ENCODE measurements around the gene HSPB1. TPM values are rescaled to one million over a fixed set of nuclear protein-coding genes. Genes with fewer than 3 reads are reported as not detected.

HSPB1 gene
- total RNA-seq, 1 experiment from 2014 or later, result 202 TPM

GRCh38 chr7:76302347-76303201 lies at the start of gene HSPB1 (continued):
- TF ChIP-seq, protein P1, sequence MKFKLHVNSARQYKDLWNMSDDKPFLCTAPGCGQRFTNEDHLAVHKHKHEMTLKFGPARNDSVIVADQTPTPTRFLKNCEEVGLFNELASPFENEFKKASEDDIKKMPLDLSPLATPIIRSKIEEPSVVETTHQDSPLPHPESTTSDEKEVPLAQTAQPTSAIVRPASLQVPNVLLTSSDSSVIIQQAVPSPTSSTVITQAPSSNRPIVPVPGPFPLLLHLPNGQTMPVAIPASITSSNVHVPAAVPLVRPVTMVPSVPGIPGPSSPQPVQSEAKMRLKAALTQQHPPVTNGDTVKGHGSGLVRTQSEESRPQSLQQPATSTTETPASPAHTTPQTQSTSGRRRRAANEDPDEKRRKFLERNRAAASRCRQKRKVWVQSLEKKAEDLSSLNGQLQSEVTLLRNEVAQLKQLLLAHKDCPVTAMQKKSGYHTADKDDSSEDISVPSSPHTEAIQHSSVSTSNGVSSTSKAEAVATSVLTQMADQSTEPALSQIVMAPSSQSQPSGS (CRISPR knock-in tag; IDR thresholded peaks at IDR 0.05; ENCODE audit: borderline replicate concordance, low read depth), result no peak
- no peak for TF ChIP-seq NFYB (CRISPR knock-in tag; conservative IDR thresholded peaks at IDR 0.05; ENCODE audit: low read depth)
- TF ChIP-seq NFE2L1 (CRISPR knock-in tag; IDR thresholded peaks at IDR 0.05), result peak; percentile 23; the same call in 1 of the 2 replicates
- no peak for TF ChIP-seq ELF4 (CRISPR knock-in tag; IDR thresholded peaks at IDR 0.05; ENCODE audit: low read depth)
- TF ChIP-seq NR3C1 (CRISPR knock-in tag; conservative IDR thresholded peaks at IDR 0.05; ENCODE audit: low read depth), result no peak
- TF ChIP-seq TEAD1 (CRISPR knock-in tag; IDR thresholded peaks at IDR 0.05), result peak; percentile 98
- TF ChIP-seq, protein P2, sequence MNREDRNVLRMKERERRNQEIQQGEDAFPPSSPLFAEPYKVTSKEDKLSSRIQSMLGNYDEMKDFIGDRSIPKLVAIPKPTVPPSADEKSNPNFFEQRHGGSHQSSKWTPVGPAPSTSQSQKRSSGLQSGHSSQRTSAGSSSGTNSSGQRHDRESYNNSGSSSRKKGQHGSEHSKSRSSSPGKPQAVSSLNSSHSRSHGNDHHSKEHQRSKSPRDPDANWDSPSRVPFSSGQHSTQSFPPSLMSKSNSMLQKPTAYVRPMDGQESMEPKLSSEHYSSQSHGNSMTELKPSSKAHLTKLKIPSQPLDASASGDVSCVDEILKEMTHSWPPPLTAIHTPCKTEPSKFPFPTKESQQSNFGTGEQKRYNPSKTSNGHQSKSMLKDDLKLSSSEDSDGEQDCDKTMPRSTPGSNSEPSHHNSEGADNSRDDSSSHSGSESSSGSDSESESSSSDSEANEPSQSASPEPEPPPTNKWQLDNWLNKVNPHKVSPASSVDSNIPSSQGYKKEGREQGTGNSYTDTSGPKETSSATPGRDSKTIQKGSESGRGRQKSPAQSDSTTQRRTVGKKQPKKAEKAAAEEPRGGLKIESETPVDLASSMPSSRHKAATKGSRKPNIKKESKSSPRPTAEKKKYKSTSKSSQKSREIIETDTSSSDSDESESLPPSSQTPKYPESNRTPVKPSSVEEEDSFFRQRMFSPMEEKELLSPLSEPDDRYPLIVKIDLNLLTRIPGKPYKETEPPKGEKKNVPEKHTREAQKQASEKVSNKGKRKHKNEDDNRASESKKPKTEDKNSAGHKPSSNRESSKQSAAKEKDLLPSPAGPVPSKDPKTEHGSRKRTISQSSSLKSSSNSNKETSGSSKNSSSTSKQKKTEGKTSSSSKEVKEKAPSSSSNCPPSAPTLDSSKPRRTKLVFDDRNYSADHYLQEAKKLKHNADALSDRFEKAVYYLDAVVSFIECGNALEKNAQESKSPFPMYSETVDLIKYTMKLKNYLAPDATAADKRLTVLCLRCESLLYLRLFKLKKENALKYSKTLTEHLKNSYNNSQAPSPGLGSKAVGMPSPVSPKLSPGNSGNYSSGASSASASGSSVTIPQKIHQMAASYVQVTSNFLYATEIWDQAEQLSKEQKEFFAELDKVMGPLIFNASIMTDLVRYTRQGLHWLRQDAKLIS (CRISPR knock-in tag; IDR thresholded peaks at IDR 0.05; ENCODE audit: borderline replicate concordance), result no peak
- TF ChIP-seq, protein P3, sequence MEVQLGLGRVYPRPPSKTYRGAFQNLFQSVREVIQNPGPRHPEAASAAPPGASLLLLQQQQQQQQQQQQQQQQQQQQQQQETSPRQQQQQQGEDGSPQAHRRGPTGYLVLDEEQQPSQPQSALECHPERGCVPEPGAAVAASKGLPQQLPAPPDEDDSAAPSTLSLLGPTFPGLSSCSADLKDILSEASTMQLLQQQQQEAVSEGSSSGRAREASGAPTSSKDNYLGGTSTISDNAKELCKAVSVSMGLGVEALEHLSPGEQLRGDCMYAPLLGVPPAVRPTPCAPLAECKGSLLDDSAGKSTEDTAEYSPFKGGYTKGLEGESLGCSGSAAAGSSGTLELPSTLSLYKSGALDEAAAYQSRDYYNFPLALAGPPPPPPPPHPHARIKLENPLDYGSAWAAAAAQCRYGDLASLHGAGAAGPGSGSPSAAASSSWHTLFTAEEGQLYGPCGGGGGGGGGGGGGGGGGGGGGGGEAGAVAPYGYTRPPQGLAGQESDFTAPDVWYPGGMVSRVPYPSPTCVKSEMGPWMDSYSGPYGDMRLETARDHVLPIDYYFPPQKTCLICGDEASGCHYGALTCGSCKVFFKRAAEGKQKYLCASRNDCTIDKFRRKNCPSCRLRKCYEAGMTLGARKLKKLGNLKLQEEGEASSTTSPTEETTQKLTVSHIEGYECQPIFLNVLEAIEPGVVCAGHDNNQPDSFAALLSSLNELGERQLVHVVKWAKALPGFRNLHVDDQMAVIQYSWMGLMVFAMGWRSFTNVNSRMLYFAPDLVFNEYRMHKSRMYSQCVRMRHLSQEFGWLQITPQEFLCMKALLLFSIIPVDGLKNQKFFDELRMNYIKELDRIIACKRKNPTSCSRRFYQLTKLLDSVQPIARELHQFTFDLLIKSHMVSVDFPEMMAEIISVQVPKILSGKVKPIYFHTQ (CRISPR knock-in tag; IDR thresholded peaks at IDR 0.05), result no peak
- TF ChIP-seq CTCF (IDR thresholded peaks at IDR 0.05), result no peak
- no peak; the same call in 1 of the 2 replicates for TF ChIP-seq TEAD4 (CRISPR knock-in tag; IDR thresholded peaks at IDR 0.05)
- TF ChIP-seq GTF2I (CRISPR knock-in tag; conservative IDR thresholded peaks at IDR 0.05), result no peak
- no peak for TF ChIP-seq CDX4 (CRISPR knock-in tag; IDR thresholded peaks at IDR 0.05; ENCODE audit: borderline replicate concordance)
- peak; percentile 66 for TF ChIP-seq PRDM15 (CRISPR knock-in tag; IDR thresholded peaks at IDR 0.05)
- peak; percentile 65; the same call in 1 of the 2 replicates for TF ChIP-seq JUN (CRISPR knock-in tag; IDR thresholded peaks at IDR 0.05)
- TF ChIP-seq, protein P4, sequence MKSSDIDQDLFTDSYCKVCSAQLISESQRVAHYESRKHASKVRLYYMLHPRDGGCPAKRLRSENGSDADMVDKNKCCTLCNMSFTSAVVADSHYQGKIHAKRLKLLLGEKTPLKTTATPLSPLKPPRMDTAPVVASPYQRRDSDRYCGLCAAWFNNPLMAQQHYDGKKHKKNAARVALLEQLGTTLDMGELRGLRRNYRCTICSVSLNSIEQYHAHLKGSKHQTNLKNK (CRISPR knock-in tag; IDR thresholded peaks at IDR 0.05), result no peak
- no peak for TF ChIP-seq ZNF425 (CRISPR knock-in tag; conservative IDR thresholded peaks at IDR 0.05)
- TF ChIP-seq, protein P5, sequence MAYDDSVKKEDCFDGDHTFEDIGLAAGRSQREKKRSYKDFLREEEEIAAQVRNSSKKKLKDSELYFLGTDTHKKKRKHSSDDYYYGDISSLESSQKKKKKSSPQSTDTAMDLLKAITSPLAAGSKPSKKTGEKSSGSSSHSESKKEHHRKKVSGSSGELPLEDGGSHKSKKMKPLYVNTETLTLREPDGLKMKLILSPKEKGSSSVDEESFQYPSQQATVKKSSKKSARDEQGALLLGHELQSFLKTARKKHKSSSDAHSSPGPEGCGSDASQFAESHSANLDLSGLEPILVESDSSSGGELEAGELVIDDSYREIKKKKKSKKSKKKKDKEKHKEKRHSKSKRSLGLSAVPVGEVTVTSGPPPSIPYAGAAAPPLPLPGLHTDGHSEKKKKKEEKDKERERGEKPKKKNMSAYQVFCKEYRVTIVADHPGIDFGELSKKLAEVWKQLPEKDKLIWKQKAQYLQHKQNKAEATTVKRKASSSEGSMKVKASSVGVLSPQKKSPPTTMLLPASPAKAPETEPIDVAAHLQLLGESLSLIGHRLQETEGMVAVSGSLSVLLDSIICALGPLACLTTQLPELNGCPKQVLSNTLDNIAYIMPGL (CRISPR knock-in tag; IDR thresholded peaks at IDR 0.05), result peak; percentile 47; the same call in 1 of the 2 replicates
- no peak for TF ChIP-seq ZNF671 (CRISPR knock-in tag; IDR thresholded peaks at IDR 0.05)

Measured in WTC11 (cell line).